ENCODE results near the gene RASGRF2. TPM values are rescaled to one million over a fixed set of nuclear protein-coding genes. Genes with fewer than 3 reads are reported as not detected.

Gene RASGRF2
- polyA plus RNA-seq, 2 of the 4 experiments (the other 2 are of a cell fraction), result 1.4 to 2.1 TPM

- DNase-seq (ENCODE audit: low read depth in 1 of 2, low spot score in 1 of 2), result no peak
- TF ChIP-seq FOSL2 (IDR thresholded peaks at IDR 0.05), result no peak
- TF ChIP-seq FOSL2 (CRISPR knock-in tag; IDR thresholded peaks at IDR 0.05), result no peak
- TF ChIP-seq RFX5 (IDR thresholded peaks at IDR 0.05), result no peak
- TF ChIP-seq SMC3 (IDR thresholded peaks at IDR 0.05), result no peak
- TF ChIP-seq BHLHE40 (IDR thresholded peaks at IDR 0.05; ENCODE audit: low read depth, low read length), result no peak
- TF ChIP-seq ATOH8 (CRISPR knock-in tag; IDR thresholded peaks at IDR 0.05; ENCODE audit: low read depth), result no peak
- no peak for TF ChIP-seq NFE2L2 (conservative IDR thresholded peaks at IDR 0.05; ENCODE audit: low read length)
- TF ChIP-seq RARB (CRISPR knock-in tag; IDR thresholded peaks at IDR 0.05), result no peak
- no peak for TF ChIP-seq HMGXB4 (CRISPR knock-in tag; IDR thresholded peaks at IDR 0.05; ENCODE audit: borderline replicate concordance)
- no peak for TF ChIP-seq GATA3 (IDR thresholded peaks at IDR 0.05; ENCODE audit: borderline replicate concordance)
- no peak for TF ChIP-seq REST (IDR thresholded peaks at IDR 0.05)
- no peak for TF ChIP-seq PHF8 (IDR thresholded peaks at IDR 0.05; ENCODE audit: borderline replicate concordance, low read depth)
- TF ChIP-seq FOSB (CRISPR knock-in tag; IDR thresholded peaks at IDR 0.05), result no peak
- no peak for TF ChIP-seq KDM5A (IDR thresholded peaks at IDR 0.05)
- 38% methylated on average over 2 of the region's 2 CpGs for WGBS (ENCODE audit: missing lambda C conversion rate)
- ChIA-PET POLR2A (no interaction called here), CTCF (interaction anchor here (1.0 to 1.5 kb wide), 3 partner anchors 28 to 210 kb away, joined by 3 to 5 read pairs (median 3); no protein-coding TSS in a partner anchor)
- FAIRE-seq, result no peak
- ATAC-seq, result no peak
- Histone ChIP-seq H3K4me2 (no peak overlapping the region; the same call in 2 of the 3 replicates), H3K4me1 (no peaks in the 10 kb centered on the region), H3K27ac (no peak overlapping the region), H3K4me3 (no peak overlapping the region), H3K9me3 (no peaks in the 10 kb centered on the region)
These were observed 5.0 kb upstream of the RASGRF2 start for GRCh38 chr5:80955082-80955590.

GRCh38 chr5:80956272-80956671 lies 3.9 kb upstream of the RASGRF2 start:
- ATAC-seq (no peak), FAIRE-seq (no peak), DNase-seq (ENCODE audit: low read depth in 1 of 2, low spot score in 1 of 2) (no peak)
- H3K9me3 ChIP-seq, result no peaks in the 10 kb centered on the region
- no peaks in the 10 kb centered on the region for H3K4me1 ChIP-seq
- H3K4me2 ChIP-seq, result peak overlapping the region; percentile 51
- CTCF ChIA-PET, result interaction anchor here (0.8 to 1.3 kb wide), 2 partner anchors 151 to 152 kb away, joined by 3 to 4 read pairs; no protein-coding TSS in a partner anchor
- POLR2A ChIA-PET, result no interaction called here
- H3K4me3 ChIP-seq, result 0 out of 3 replicates have a peak overlapping the region, but pooled peaks have one; percentile 8
- TF ChIP-seq EHMT2 (IDR thresholded peaks at IDR 0.05; ENCODE audit: low read depth), result no peak
- no peak for TF ChIP-seq ZNF302 (CRISPR knock-in tag; IDR thresholded peaks at IDR 0.05)
- TF ChIP-seq CEBPB (IDR thresholded peaks at IDR 0.05), result no peak
- no peak for TF ChIP-seq RCOR1 (IDR thresholded peaks at IDR 0.05; ENCODE audit: low read depth, low read length)
- H3K27ac ChIP-seq, result no peak overlapping the region
- 60% methylated on average over 7 of the region's 7 CpGs for WGBS (ENCODE audit: missing lambda C conversion rate)

Measured in A549 (cell line).